ENCODE data around the gene CSTPP1. TPM values are rescaled to one million over a fixed set of nuclear protein-coding genes. Genes with fewer than 3 reads are reported as not detected.

The CSTPP1 gene
- total RNA-seq, 2 donors from 2014 or later: 23.4 to 27.6 TPM

GRCh38 chr11:47208628-47209027, 272.1 kb downstream of the CSTPP1 start:
- Histone ChIP-seq H3K4me3 (no peak overlapping the region), H3K36me3 (no peaks in the 10 kb centered on the region), H3K27me3 (replicated peaks; ENCODE audit: insufficient read depth) (no peaks in the 10 kb centered on the region), H3K9me3 (no peaks in the 10 kb centered on the region), H3K27ac (no peak overlapping the region), H3K4me1 (ENCODE audit: control insufficient read depth in 1 of 2, low read depth in 2 of 2) (peaks cover 0 to 7% of the 10 kb centered on the region in 2 donors)
- TF ChIP-seq, protein P1, sequence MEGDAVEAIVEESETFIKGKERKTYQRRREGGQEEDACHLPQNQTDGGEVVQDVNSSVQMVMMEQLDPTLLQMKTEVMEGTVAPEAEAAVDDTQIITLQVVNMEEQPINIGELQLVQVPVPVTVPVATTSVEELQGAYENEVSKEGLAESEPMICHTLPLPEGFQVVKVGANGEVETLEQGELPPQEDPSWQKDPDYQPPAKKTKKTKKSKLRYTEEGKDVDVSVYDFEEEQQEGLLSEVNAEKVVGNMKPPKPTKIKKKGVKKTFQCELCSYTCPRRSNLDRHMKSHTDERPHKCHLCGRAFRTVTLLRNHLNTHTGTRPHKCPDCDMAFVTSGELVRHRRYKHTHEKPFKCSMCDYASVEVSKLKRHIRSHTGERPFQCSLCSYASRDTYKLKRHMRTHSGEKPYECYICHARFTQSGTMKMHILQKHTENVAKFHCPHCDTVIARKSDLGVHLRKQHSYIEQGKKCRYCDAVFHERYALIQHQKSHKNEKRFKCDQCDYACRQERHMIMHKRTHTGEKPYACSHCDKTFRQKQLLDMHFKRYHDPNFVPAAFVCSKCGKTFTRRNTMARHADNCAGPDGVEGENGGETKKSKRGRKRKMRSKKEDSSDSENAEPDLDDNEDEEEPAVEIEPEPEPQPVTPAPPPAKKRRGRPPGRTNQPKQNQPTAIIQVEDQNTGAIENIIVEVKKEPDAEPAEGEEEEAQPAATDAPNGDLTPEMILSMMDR (IDR thresholded peaks at IDR 0.05): no peak
- ATAC-seq (ENCODE audit: insufficient number of reproducible peaks, low FRiP score, low read depth) (no peak), DNase-seq (ENCODE audit: low spot score) (no peak)

Other genes with a start within 250 kb of the CSTPP1 start
- 100 to 1,000 TPM; 106 to 159 TPM for gene ARHGAP1, start 236.1 kb upstream of the CSTPP1 start, total RNA-seq
- gene ZNF408, start 235.7 kb upstream of the CSTPP1 start, total RNA-seq: 10 to 100 TPM in 1 of 2 donors, 1 to 10 TPM in 1; 5.9 to 11.9 TPM
- gene F2, start 217.5 kb upstream of the CSTPP1 start, total RNA-seq: not detected
- gene CKAP5, start 90.5 kb upstream of the CSTPP1 start, total RNA-seq: 10 to 100 TPM; 34.7 to 37.1 TPM
- gene LRP4, start 18.2 kb upstream of the CSTPP1 start, total RNA-seq: 10 to 100 TPM in 1 of 2 donors, 1 to 10 TPM in 1; 8.4 to 21.2 TPM
- gene ARFGAP2, start 240.1 kb downstream of the CSTPP1 start, total RNA-seq: 100 to 1,000 TPM; 122 to 164 TPM
- gene PACSIN3, start 249.7 kb downstream of the CSTPP1 start, total RNA-seq: 10 to 100 TPM; 30.3 to 44.4 TPM